HepG2 (cell line): ENCODE measurements around the gene RABIF. TPM values are rescaled to one million over a fixed set of nuclear protein-coding genes. Genes with fewer than 3 reads are reported as not detected.

Experiments used
- BCL6 ChIP-seq: IDR thresholded peaks from 2 replicates; pipeline ENCODE4 v1.6.1; 2016; ENCODE audit warnings: missing genetic modification reagents, missing compliant biosample characterization
- DDIT3 ChIP-seq: sonication (generic); formaldehyde crosslinking; IDR thresholded peaks from 2 replicates; pipeline ENCODE4 v1.4.0; 2020; ENCODE audit warnings: mild to moderate bottlenecking, missing genetic modification reagents
- ETV5 ChIP-seq: IDR thresholded peaks from 2 replicates; pipeline ENCODE4 v1.6.1; 2018; ENCODE audit warnings: missing biosample characterization, missing genetic modification reagents, inconsistent platforms, borderline replicate concordance
- GATAD1 ChIP-seq: IDR thresholded peaks from 2 replicates; pipeline ENCODE4 v1.6.1; 2016; ENCODE audit warnings: missing genetic modification reagents, missing compliant biosample characterization
- HNF1B ChIP-seq: sonication (generic); formaldehyde crosslinking; IDR thresholded peaks from 2 replicates; pipeline ENCODE4 v1.5.1; 2020; ENCODE audit warnings: mild to moderate bottlenecking, moderate library complexity, missing genetic modification reagents
- KAT7 ChIP-seq: IDR thresholded peaks from 2 replicates; pipeline ENCODE4 v1.6.1; 2018; ENCODE audit warnings: borderline replicate concordance, missing compliant biosample characterization
- MAFG ChIP-seq: sonication (generic); formaldehyde crosslinking; IDR thresholded peaks from 2 replicates; pipeline ENCODE4 v1.5.1; 2020; ENCODE audit warnings: mild to moderate bottlenecking, missing genetic modification reagents
- MAFK ChIP-seq, 2 experiments: IDR thresholded peaks in 1 of 2; conservative IDR thresholded peaks in 1 of 2; 2 replicates each; pipeline ENCODE4 v1.6.1; 2011; ENCODE audit warnings: improper control_type of control experiment in 2 of 2, low read length in 2 of 2
- MAZ ChIP-seq, 2 experiments: sonication (generic) in 1 of 2; formaldehyde crosslinking in 1 of 2; IDR thresholded peaks; 2 replicates each; pipeline versions ENCODE4 v1.5.0 to v1.6.1; 2012 to 2020; ENCODE audit warnings: low read depth in 2 of 2, mild to moderate bottlenecking in 2 of 2, borderline replicate concordance in 1 of 2, improper control_type of control experiment in 1 of 2, low read length in 1 of 2, missing genetic modification reagents in 1 of 2, moderate library complexity in 1 of 2
- MEF2D ChIP-seq: sonication (generic); formaldehyde crosslinking; IDR thresholded peaks from 2 replicates; pipeline ENCODE4 v1.5.1; 2020; ENCODE audit warnings: mild to moderate bottlenecking, missing genetic modification reagents
- MEIS2 ChIP-seq: sonication (generic); formaldehyde crosslinking; IDR thresholded peaks from 2 replicates; pipeline ENCODE4 v1.9.0; 2021; ENCODE audit warnings: mild to moderate bottlenecking, missing genetic modification reagents
- NR1H2 ChIP-seq: sonication (generic); formaldehyde crosslinking; IDR thresholded peaks from 2 replicates; pipeline ENCODE4 v1.8.1; 2022; ENCODE audit warnings: low read depth, missing genetic modification reagents, borderline replicate concordance
- RBM39 ChIP-seq: fragments of 200-400 bp; formaldehyde crosslinking; IDR thresholded peaks from one replicate; pipeline ENCODE4 v1.6.1; 2018; ENCODE audit warnings: antibody characterized with exemption, mild to moderate bottlenecking, low read depth, low read length; ENCODE audit not compliant: poor library complexity, severe bottlenecking
- REPIN1 ChIP-seq: sonication (generic); formaldehyde crosslinking; IDR thresholded peaks from 2 replicates; pipeline ENCODE4 v1.8.0; 2022; ENCODE audit warnings: missing genetic modification reagents, low read depth, mild to moderate bottlenecking, borderline replicate concordance
- RFXAP ChIP-seq: sonication (generic); formaldehyde crosslinking; IDR thresholded peaks from 2 replicates; pipeline ENCODE4 v1.4.0; 2020; ENCODE audit warnings: missing genetic modification reagents, borderline replicate concordance
- SETDB1 ChIP-seq: sonication (generic); formaldehyde crosslinking; IDR thresholded peaks from 2 replicates; pipeline ENCODE4 v1.5.1; 2020; ENCODE audit warnings: missing genetic modification reagents, mild to moderate bottlenecking, borderline replicate concordance
- SMAD3 ChIP-seq: sonication (generic); formaldehyde crosslinking; IDR thresholded peaks from 2 replicates; pipeline ENCODE4 v1.4.0; 2020; ENCODE audit warnings: missing genetic modification reagents
- TCF7 ChIP-seq: sonication (generic); IDR thresholded peaks from 2 replicates; pipeline ENCODE4 v1.6.1; 2016; ENCODE audit warnings: antibody characterized with exemption, low read depth
- THAP9 ChIP-seq: sonication (generic); formaldehyde crosslinking; IDR thresholded peaks from 2 replicates; pipeline ENCODE4; 2020; ENCODE audit warnings: missing genetic modification reagents, mild to moderate bottlenecking, borderline replicate concordance
- ZBTB7B ChIP-seq: sonication (generic); formaldehyde crosslinking; IDR thresholded peaks from 2 replicates; pipeline ENCODE4 v1.4.0; 2020; ENCODE audit warnings: missing genetic modification reagents
- ZFP37 ChIP-seq: sonication (generic); formaldehyde crosslinking; IDR thresholded peaks from 2 replicates; pipeline ENCODE4 v1.4.0; 2020; ENCODE audit warnings: missing genetic modification reagents, borderline replicate concordance
- ZNF251 ChIP-seq: sonication (generic); formaldehyde crosslinking; IDR thresholded peaks from 2 replicates; pipeline ENCODE4 v1.9.0; 2021; ENCODE audit warnings: mild to moderate bottlenecking, missing genetic modification reagents
- ZNF30 ChIP-seq: sonication (generic); formaldehyde crosslinking; IDR thresholded peaks from 2 replicates; pipeline ENCODE4 v1.5.0; 2020; ENCODE audit warnings: mild to moderate bottlenecking, missing genetic modification reagents
- ZNF607 ChIP-seq: sonication (generic); formaldehyde crosslinking; IDR thresholded peaks from 2 replicates; pipeline ENCODE4 v1.5.1; 2020; ENCODE audit warnings: missing genetic modification reagents, mild to moderate bottlenecking, borderline replicate concordance
- ZNF749 ChIP-seq: sonication (generic); formaldehyde crosslinking; IDR thresholded peaks from 2 replicates; pipeline ENCODE4 v1.8.0; 2022; ENCODE audit warnings: mild to moderate bottlenecking, missing genetic modification reagents, moderate library complexity, borderline replicate concordance
- ZNF841 ChIP-seq: sonication (generic); formaldehyde crosslinking; IDR thresholded peaks from 2 replicates; pipeline ENCODE4 v1.8.1; 2023; ENCODE audit warnings: missing genetic modification reagents, borderline replicate concordance
- polyA plus RNA-seq, 8 experiments: library from polyadenylated mRNA; depleted of rRNA in 3 of 8; stranded (reverse) in 7 of 8; unstranded in 1 of 8; fragments of >200 nt; fragmentation: Illumina TruSeq in 4 of 8; extraction: Trizol in 4 of 8; gene quantifications; 2 replicates each; pipeline versions ENCODE4 v1.2.1 to v1.2.3, GENCODE V29; 2011 to 2016; ENCODE audit warnings: low read depth in 4 of 8, missing spikeins in 1 of 8, mixed read lengths in 1 of 8; ENCODE audit not compliant: insufficient read depth in 1 of 8
- total RNA-seq, 5 experiments: library from RNA; depleted of rRNA; stranded (reverse); fragments of >200 nt; fragmentation: Illumina TruSeq; extraction: Trizol; gene quantifications; 2 replicates each; pipeline ENCODE4 v1.2.3, GENCODE V29; 2016; ENCODE audit warnings: low read depth in 1 of 5

The RABIF gene
- total and polyA plus RNA-seq, 2 of the 13 experiments (the other 11 are each of a cell fraction or from before 2014, with no cell fraction given), result 7.6 to 8.3 TPM

- TF ChIP-seq TCF7, result no peak
- peak; percentile 34; the same call in 1 of the 2 replicates for TF ChIP-seq GATAD1 (CRISPR knock-in tag)
- no peak for TF ChIP-seq ZNF30 (CRISPR knock-in tag)
- no peak for TF ChIP-seq HNF1B (CRISPR knock-in tag)
- peak; percentile 70; the same call in 1 of the 2 replicates for TF ChIP-seq ZBTB7B (CRISPR knock-in tag)
- TF ChIP-seq SETDB1 (CRISPR knock-in tag), result no peak
- no peak for TF ChIP-seq MEIS2
- no peak for TF ChIP-seq ETV5 (CRISPR knock-in tag)
- no peak for TF ChIP-seq ZNF607 (CRISPR knock-in tag)
- TF ChIP-seq MAFG (CRISPR knock-in tag), result no peak
- no peak for TF ChIP-seq MEF2D (CRISPR knock-in tag)
- no peak for TF ChIP-seq MAZ (IDR thresholded peaks at IDR 0.05; ENCODE audit: borderline replicate concordance, low read depth, low read length)
- 0 out of 2 replicates have a peak, but pooled peaks have one; percentile 56 for TF ChIP-seq MAZ (CRISPR knock-in tag; IDR thresholded peaks at IDR 0.05; ENCODE audit: low read depth)
- 0 out of 2 replicates have a peak, but pooled peaks have one; percentile 55 for TF ChIP-seq THAP9 (CRISPR knock-in tag)
- TF ChIP-seq ZNF841 (CRISPR knock-in tag), result no peak
- TF ChIP-seq RFXAP (CRISPR knock-in tag), result peak; percentile 48; the same call in 1 of the 2 replicates
- TF ChIP-seq ZNF251, result no peak
- no peak for TF ChIP-seq MAFK (conservative IDR thresholded peaks at IDR 0.05 in 1 of 2, IDR thresholded peaks at IDR 0.05 in 1 of 2; ENCODE audit: low read length in 2 of 2)
- TF ChIP-seq NR1H2 (CRISPR knock-in tag), result no peak
- no peak for TF ChIP-seq SMAD3
- 0 out of 2 replicates have a peak, but pooled peaks have one; percentile 61 for TF ChIP-seq ZFP37
- TF ChIP-seq DDIT3 (CRISPR knock-in tag), result no peak
- no peak for TF ChIP-seq ZNF749 (CRISPR knock-in tag)
- peak; percentile 53; the same call in 1 of the 2 replicates for TF ChIP-seq REPIN1 (CRISPR knock-in tag)
- TF ChIP-seq RBM39, result no peak
- peak; percentile 36; the same call in 1 of the 2 replicates for TF ChIP-seq BCL6 (CRISPR knock-in tag)
- TF ChIP-seq KAT7, result no peak
Measured at GRCh38 chr1:202857136-202857610, 31.8 kb downstream of the RABIF start (continued).
